NCI-H187 treated with DMSO at 0.1 percent for 48 hours (cell line): ENCODE data around the gene S100A14.
"Not testable (repeated sequence)": the region's sequence is repeated elsewhere in the genome, so short reads cannot be mapped to it uniquely, and the experiment has no call there.

Experiments
- DNase-seq: peaks from one replicate; lab custom pipeline; 2025; lab: John Stamatoyannopoulos, UW

The S100A14 gene

DNA sequence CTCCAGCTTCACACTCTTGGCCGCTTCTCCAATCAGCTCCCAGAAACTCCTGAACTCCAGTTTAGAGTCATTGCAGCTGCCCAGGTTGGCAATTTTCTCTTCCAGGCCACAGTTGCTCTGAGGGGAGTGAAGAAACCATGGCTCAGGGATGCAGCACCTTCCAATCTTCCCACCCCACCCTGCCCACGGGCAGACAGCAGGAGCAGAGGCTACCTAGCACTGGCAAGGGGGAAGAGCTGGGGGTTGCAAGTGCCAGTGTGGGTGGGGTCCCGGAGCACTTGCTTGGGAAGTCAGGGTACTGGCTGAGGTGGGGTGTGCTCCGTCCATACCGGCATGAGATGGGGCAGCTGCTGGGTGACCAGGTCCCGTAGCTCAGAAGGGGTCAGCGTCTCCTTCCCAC, 1.2 kb downstream of the S100A14 start:
- no peak for DNase-seq

DNA sequence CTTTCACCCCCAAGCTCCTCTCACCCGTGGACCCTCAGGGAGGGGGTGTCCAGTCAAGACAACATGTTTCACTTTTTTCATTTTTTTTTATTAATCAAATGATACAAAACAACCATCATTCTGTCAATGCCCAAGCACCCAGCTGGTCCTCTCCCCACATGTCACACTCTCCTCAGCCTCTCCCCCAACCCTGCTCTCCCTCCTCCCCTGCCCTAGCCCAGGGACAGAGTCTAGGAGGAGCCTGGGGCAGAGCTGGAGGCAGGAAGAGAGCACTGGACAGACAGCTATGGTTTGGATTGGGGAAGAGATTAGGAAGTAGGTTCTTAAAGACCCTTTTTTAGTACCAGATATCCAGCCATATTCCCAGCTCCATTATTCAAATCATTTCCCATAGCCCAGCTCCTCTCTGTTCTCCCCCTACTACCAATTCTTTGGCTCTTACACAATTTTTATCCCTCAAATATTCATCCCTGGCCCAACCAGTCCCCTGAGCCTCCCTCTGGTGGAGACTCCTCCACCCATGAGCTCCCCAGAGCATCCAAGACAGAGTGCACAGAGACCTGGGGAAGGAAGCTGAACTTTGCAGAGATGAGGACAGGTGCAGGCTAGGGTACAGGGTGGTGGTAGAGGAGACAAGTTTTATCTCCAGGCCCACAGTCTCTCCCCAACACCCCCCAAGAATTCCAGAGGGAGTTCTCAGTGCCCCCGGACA, 1.8 kb downstream of the S100A14 start:
- no peak for DNase-seq

DNA sequence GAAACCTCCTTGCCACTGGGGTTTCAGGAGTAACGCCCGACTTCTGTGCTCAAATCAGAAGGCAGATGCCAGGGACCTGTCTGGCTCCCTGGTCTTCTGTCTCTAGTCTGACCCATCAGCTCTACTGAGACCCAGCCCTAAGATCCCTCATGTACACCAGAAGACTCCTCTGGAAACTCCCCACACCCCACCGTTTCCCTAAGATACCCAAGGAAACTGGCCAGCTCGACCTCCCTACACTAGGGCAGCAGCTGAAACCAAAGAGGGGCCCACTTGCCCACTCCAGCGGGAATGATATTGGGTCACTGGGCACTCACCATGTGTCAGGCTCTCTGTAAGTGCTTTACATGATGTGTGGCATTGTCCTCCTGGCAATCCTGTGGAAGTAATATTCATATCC, 2.7 kb downstream of the S100A14 start:
- DNase-seq = no peak

DNA sequence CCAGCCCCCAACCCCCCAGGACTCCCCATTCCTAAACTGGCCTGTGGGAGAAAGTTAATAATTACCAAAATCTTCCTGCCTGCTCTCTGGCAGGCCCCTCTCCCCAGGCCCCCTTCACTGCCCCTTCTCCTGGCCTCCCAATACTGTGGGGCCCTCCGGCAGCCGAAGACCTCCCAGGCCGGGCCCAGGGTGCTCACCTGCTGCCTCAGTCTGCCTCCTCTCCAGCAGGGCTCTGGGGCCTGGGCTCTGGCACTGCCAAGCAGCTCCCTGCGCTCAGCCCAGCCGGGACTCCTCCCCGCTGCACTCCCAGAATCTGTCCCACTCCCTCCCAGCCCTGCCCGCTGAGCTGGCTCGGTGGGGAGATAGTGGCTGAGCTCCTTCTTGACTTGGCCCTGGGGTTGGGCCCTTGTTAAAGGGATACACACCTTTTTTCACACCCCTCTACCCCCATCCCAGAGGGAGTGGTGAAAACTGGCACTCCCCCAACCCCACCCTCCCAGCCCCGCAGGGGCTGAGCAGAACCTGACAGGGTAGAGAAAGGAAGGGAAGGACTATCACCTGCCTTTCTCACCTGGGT, 3.3 kb downstream of the S100A14 start, which contains the start of gene S100A16:
S100A16 (minus strand) TSS at position 383 of the 577 bp plus-strand sequence. CDS start 4,986 bp downstream, outside the sequence.
- DNase-seq = no peak

DNA sequence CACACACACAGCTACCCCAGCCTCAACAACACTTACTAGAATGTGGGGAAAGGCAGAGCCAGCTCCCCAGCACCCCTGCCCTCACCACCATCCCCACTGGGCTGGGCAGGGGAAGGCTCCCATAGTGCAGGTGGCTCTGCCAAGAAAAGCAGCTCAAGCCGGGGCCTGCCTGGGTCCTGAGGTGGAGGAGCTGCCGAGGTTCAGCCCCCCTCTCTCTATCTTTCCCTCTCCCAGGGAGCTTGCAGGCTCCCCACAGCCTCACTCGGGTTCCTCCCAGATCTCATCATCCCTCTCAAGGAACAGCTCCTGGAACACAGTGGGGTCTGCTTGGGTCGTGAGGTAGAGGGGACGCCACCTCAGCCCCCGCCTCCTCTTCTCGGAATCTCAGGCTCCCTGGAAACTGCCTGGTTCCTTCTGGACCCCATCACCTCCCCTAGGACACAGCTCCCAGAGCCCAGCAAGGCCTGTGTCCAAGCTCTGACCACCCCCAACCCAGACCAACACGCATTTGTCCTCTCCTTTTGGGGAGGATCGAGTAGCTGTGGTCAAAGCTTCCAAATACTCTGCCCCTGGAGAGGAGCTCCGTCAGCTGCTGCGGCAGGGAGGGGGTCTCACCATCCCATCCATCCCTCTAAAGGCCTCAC, 3.9 kb downstream of the S100A14 start:
- DNase-seq = no peak

DNA sequence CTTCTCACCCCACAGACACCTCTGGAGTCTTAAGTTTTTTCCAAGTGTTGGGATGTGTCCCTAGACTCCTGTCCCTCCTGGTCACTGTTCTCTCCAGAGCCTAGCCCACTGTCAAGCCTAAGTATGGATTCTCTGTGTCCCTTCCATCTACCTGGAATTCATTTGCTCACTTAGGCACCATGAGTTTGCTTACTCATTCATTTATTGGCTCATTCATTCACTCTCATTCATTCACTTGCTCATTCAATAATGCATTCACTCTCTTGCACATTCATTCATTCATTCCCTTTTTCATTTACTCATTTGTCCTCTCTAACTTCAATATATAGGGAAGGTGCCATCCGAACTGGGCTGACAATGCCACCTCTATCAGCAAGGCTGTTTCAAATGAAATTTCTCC, 4.8 kb downstream of the S100A14 start:
- no peak for DNase-seq

DNA sequence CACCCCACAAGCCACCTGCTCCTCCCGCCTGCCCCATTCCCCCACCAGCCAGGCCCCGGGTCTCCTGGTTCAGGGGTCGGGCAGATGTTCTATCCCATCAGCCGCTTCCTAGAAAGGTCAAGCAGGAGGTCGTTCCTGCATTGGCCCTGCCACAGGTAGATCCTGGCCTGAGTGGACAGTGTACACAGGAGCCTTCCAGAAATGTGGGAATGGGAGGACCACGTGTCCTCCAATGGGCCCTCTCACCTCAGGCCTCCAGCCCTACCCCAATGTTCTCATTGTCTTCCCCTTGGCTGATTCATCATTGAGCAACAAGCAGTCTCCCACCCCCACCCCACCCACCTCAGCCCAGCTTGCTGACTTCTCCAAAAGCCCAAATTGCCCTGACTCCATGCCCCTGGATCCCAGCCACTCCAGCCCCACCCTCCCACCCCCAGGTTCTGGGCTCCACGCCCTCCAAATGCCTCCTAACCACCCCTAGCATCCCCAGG, 5.3 kb downstream of the S100A14 start:
- DNase-seq = no peak

DNA sequence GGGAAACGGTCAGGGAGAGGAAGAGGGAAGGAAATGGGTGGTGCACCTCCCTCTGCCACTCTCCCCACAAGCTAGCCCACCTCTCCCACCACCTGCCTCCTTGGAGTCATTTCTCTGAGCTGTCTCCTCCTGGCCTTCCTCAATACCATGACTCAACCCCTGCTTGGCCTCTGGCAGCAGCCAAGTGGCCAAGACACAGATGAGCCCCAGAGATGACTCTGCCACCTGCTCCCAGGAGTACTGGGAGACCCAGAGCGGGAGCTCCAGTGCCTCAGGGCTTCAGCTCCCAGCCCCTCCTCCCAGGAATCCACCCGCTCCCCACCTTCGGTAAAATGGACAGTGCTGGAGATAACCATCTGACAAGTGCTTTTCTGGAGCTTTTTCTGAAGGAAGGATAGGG, 5.8 kb downstream of the S100A14 start:
- no peak for DNase-seq

DNA sequence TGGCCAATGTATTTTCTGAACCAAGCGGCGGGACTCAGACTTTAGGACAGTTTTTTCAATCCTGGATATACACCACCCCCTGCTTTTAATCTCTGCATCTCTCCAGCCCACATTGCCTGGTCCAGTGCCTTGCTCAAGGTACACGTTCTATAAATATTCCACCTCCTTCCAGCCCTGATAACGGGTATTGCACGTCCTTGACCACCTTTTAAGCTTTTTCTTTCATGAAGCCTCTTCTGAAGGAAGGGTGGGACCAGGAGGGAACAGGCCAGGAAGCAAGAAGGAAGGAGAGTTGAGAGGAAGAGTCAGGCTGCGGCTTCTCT, 6.6 kb downstream of the S100A14 start:
- DNase-seq = no peak

DNA sequence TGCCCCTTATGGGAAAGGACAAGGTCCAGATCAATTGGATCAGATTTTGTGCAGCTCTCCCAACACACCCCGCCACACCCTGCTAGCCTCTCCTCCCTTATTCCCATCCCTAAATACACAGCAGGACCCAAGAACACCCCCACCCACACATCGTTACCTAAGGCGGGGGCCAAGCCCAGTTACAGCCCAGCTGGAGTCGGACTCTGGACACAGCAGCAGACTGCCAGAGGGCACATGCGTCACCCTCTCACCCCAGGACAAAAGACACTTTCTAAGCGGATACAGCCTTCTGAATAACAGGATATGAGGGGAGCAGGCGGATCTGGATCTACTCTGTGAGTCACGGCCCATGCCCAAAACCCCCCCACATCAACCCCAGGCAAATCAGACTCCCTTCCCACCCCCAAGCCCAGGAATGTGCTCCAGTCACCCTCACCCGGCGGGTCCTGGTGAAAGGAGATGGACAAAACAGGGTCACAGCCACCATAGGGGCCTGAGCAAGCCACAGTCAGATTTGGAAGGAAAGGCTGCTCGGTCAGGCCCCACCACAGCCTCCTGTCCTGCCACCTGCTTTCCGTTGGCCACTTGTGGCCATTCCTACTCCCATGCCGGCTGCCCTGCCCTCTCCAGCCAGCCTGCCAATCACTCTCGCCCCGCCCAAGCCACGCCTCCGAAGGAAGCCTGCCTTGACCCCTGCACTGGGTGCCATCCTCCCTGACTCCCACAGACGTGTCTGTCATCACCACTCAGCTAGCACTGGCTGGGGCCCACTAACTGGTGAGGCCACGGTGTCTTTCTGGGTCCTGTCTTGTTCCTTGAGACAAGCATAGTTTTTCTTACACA, 7.2 kb downstream of the S100A14 start:
- DNase-seq = no peak

DNA sequence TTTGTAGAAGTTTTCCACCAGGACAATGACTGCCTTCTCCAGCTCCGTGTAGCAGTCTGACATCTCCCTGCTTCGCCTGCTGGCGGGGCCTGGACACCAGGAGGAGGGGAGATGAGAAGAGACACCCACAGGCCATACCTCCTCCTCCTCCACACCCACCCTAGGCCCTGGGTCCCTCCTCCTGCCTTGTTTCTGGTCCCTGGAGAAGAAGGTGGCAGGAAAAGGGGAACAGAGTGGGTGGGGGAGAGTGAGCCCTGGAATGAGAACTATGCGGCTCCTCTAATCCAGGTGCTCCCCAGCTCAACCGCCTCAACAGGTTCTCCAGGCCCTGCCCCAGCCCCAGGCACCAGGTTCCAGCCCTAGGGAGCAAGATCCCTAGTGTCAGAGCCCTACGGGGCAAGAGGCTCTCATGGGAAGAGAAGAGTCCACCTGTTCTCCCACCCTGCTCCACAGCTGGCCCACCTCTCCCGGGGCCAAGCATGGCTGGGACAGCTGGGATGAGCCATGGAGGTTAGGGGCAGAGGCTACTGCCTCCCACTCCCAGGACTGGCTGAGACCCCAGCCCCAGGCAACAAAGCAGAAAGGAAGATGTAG, 7.9 kb downstream of the S100A14 start:
- no peak for DNase-seq

DNA sequence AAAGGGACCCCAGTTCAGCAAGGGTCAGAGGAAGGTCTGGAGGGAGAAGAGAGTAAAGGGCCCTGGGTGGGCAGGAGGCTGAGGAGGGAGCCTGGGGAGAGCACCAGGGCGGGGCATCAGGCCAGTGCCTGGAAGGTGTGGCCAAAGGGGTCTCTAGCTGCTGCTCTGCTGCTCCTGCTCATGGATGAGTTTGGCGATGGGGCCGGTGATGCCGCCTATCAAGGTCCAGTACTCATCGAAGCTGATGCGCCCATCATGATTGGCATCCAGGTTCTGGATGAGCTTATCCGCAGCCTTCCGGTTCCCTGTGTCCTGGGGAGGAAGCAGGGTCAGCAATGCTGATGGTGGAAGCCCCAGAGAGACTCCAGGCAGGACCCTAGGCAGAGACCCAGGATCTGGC, 8.7 kb downstream of the S100A14 start:
- DNase-seq = no peak

DNA sequence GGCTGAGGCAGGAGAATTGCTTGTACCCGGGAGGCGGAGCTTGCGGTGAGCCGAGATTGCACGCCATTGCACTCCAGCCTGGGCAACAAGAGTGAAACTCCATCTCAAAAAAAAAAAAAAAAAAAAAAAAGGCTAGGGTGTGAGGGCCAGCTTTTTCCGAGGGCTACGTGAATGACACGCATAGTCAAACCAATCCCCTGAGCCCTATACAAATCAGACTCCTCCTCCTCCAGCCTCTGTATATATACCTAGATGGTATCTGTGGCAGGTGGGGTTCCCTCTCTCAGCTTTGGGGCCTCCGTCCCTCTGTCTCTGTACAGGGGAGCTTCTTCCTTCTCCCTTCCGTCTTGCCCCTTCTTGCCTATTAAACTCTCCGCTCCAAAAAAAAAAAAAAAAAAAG, 9.9 kb downstream of the S100A14 start:
- DNase-seq = no peak

DNA sequence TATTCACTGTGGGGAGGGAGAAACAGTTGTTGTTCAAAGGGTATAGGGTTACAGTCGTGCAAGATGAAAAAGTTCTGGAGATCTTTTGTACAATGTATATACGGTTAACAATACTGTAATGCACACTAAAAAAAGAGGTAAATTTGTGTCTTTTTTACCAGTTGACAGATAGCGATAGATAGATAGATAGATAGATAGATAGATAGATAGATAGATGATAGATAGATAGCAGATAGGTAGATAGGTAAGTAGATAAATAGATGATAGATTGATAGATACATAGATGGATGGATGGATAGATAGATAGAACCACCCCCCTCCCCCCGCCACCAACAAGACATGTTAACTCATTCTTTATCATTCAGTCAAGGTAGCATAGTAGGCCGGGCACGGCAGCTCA, 13.4 kb downstream of the S100A14 start:
- DNase-seq = no peak

DNA sequence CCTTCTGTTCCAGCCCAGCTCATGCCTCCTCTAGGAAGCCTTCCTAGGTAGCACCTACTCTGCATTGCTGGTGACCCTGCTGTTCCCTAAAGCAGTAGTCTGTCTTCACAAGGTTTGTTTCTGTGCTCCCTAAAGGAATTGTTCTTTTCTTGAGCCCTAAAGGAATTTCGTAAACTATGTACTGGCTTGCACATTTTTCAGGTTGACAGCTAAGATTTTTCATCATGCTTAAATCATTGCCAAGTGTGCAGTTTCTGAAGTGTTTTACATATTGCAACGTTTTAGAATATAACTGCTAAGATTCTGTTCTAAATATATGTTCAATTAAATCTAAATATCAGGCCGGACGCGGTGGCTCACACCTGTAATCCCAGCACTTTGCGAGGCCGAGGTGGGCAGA, 16.3 kb downstream of the S100A14 start:
- no peak for DNase-seq

DNA sequence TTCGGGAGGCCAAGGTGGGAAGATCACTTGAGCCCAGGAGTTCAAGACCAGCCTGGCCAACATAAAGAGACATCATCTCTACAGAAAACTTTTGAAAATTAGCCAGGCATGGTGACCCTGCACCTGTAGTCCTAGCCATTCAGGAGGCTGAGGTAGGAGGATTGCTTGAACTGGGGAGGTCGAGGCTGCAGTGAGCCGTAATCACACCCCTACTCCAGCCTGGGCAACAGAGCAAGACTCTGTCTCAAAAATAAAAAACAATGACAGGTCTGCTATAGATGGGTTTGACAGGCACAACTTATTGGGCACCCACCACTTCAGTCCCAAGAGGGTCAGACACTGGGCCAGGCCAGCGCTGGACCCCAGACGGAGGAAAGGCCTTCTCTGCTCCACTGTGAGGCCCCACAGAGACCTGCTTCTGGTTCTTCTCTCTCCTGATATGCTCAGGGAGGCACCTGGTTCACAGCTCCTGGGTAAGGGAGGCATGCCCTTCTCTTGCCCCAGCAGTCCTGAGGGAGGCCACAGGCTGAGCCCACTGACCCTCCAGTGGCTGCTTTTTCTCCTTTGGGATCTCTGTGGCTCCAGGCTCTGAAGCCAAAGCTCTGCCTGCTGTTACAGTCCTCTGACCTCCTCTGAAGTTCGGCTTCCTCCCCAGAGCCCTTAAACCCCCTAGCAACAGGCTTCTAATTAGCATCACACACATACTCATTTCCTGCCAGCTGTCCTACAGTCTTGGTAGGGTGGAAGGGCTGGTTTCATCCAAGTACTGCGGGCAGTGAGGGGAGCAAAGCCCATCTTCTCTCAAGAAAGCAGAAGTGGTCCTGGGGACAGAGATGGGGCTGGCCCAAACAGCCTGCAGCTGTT, 17.6 kb downstream of the S100A14 start:
- DNase-seq = no peak

DNA sequence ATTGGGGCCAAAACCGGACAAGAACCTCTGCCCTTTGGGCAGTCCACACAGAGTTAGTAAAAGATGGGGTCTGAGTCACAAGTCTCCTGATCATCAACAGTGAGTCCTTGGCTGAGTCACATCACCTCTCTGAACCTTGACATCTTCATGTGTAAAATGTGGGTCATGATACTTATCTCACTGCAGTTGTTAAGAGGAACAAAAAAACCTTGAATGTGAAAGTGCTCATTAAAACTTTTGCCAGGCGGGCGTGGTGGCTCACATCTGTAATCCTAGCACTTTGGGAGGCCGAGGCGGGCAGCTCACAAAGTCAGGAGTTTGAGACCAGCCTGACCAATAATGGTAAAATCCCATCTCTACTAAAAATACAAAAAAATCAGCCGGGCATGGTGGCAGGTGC, 18.9 kb downstream of the S100A14 start:
- DNase-seq = no peak

DNA sequence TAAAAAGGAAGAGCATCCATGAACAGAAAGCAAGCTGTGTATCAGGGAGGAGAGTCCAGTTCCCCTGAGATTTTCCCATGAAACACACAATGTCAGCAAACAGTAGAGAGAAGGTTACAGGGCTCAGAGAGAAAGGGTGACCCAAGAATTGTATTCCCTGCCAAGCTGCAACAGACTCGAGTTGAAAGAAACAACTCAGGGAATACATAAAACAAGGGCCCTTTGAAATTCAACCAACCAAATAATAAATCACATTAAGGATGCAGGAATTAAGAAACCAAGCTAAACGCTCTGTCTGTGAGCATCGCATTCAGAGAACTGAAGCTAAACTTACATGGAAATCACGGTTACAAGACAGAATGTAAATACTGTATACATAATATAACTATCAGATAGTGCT, 23.4 kb downstream of the S100A14 start:
- DNase-seq = no peak

DNA sequence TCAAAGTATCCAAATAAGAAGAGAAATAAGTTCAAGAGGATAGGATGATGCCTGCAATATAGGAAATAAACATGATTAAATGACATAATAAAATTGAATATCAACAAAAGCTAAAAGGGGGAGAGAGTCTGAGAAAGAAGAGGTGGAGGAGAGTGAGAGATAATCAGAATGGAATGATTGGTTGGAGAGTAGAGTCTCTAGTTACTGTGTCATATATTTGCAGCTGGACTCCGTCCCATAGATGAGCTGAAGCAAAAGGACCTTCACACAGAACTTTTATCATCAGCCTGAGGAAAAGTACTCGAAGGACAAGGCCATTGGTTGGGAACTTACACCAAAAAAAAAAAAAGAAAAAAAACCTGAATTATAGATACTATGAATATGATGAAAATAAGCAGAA, 27.6 kb downstream of the S100A14 start:
- no peak for DNase-seq

DNA sequence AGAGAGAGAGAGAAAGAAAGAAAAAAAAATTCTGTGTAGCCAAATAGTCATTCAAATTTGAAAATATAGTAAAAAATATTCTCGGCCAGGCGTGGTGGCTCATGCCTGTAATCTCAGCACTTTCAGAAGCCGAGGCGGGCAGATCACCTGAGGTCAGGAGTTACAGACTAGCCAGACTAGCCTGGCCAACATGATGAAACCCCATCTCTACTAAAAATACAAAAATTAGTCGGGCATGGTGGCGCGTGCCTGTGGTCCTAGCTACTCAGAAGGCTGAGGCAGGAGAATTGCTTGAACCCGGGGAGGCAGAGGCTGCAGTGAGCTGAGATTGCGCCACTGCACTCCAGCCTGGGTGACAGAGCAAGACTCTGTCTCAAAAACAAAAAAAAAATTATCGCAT, 28.1 kb downstream of the S100A14 start:
- DNase-seq = not testable (repeated sequence)

DNA sequence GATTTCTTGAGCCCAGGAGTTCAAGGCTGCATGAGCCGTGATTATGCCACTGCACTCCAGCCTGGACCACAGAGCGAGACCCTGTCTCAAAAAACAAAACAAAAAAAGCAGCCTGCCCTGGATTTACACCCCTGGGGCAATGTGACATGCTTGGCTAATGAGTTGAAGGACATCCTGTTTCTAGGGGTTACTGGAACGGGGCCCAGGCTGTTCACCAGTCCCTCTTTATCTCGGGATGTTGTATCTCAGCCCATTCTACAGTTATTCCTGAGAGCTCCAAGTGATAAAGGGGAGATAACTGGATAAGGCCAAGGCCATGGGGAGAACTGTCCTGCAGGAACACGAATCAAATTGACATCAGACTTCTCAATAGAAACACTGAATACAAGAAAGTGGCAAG, 28.8 kb downstream of the S100A14 start:
- DNase-seq = no peak
